GM12878 (cell line): Measurements from ENCODE around the gene LRRC37B. TPM values are rescaled to one million over a fixed set of nuclear protein-coding genes. Genes with fewer than 3 reads are reported as not detected.
"Not testable (repeated sequence)": the region's sequence is repeated elsewhere in the genome, so short reads cannot be mapped to it uniquely, and the experiment has no call there.

Experiments used
- ATAC-seq: fragments of 200-7000 bp; cut with Tn5 transposase; 3 replicates; pipeline ENCODE4 v1.9.1; 2020; ENCODE audit warnings: mild to moderate bottlenecking, moderate library complexity
- BruUV-seq: library from RNA; stranded (reverse); fragments of 400-500 nt; replicated peaks from 2 replicates; lab custom pipeline; 2021; lab: Mats Ljungman, UMichigan
- CTCF ChIA-PET: fragments of 300-600 bp; sonication (Branson Sonifier 250); formaldehyde crosslinking; extraction: SDS; loops from one replicate; lab custom pipeline; 2021; ENCODE audit warnings: inconsistent platforms; lab: Yijun Ruan, JAX
- POLR2A ChIA-PET: fragments of 350-600 bp; formaldehyde crosslinking; extraction: SDS; loops from one replicate; lab custom pipeline; 2021; ENCODE audit warnings: inconsistent platforms; lab: Charles Lee
- RAD21 ChIA-PET: fragments of 300-600 bp; sonication (Branson Sonifier 250); formaldehyde crosslinking; loops from one replicate; lab custom pipeline; 2023; ENCODE audit warnings: antibody characterized with exemption; ENCODE audit not compliant: unreplicated experiment; lab: Charles Lee
- SMC1A ChIA-PET: fragments of 300-600 bp; sonication (Branson Sonifier 250); formaldehyde crosslinking; loops from one replicate; lab custom pipeline; 2023; ENCODE audit not compliant: unreplicated experiment, uncharacterized antibody; lab: Charles Lee
- DNase-seq: peaks from one replicate; pipeline ENCODE4 v3.0.0-alpha.2; 2011; ENCODE audit warnings: low read depth, low spot score
- FAIRE-seq: peaks from 3 replicates; lab custom pipeline; 2011; peaks lifted over from hg19 to GRCh38; lab: Jason Lieb, UNC
- H2AFZ ChIP-seq: 2 replicates; pipeline ENCODE4 v1.6.0; 2011; ENCODE audit warnings: low read depth, low read length, control low read depth; ENCODE audit not compliant: control insufficient read depth
- H3K27ac ChIP-seq: 2 replicates; pipeline ENCODE4 v1.5.1; 2011; ENCODE audit warnings: control low read depth; ENCODE audit not compliant: control insufficient read depth, insufficient read depth
- H3K27me3 ChIP-seq, 2 experiments: replicated peaks in 1 of 2; 2 replicates each; pipeline versions ENCODE4 v1.6.0 to v1.6.1; 2011; ENCODE audit warnings: low read length in 1 of 2; ENCODE audit not compliant: control insufficient read depth in 2 of 2, insufficient read depth in 2 of 2
- H3K36me3 ChIP-seq, 2 experiments: 2 replicates each; pipeline ENCODE4 v1.5.1; 2011; ENCODE audit warnings: low read length in 1 of 2; ENCODE audit not compliant: control insufficient read depth in 2 of 2, insufficient read depth in 2 of 2
- H3K4me1 ChIP-seq: 2 replicates; pipeline ENCODE4 v1.6.1; 2011; ENCODE audit warnings: mild to moderate bottlenecking, low read length, moderate library complexity, mixed read lengths; ENCODE audit not compliant: control insufficient read depth, insufficient read depth
- H3K4me2 ChIP-seq: 2 replicates; pipeline ENCODE4 v1.6.0; 2011; ENCODE audit warnings: control low read depth; ENCODE audit not compliant: control insufficient read depth, insufficient read depth
- H3K4me3 ChIP-seq: fragments of 200-600 bp; sonication (generic); 2 replicates; pipeline ENCODE4 v1.5.1; 2016
- H3K79me2 ChIP-seq: 2 replicates; pipeline ENCODE4 v1.6.0; 2011; ENCODE audit warnings: low read length; ENCODE audit not compliant: control insufficient read depth, insufficient read depth
- H3K9ac ChIP-seq: 2 replicates; pipeline ENCODE4 v1.8.0; 2011; ENCODE audit warnings: low read length, control low read depth, mixed read lengths; ENCODE audit not compliant: control insufficient read depth, insufficient read depth
- H3K9me3 ChIP-seq: replicated peaks from 3 replicates; pipeline ENCODE4 v1.5.1; 2011; ENCODE audit warnings: mild to moderate bottlenecking, low read length; ENCODE audit not compliant: control insufficient read depth, insufficient read depth
- H4K20me1 ChIP-seq: 2 replicates; pipeline ENCODE4 v1.6.0; 2011; ENCODE audit not compliant: control insufficient read depth, insufficient read depth
- WGBS: methylation state at CpG from one replicate; pipeline ENCODE4 v1.1.6; 2016; ENCODE audit warnings: low lambda C conversion rate; ENCODE audit not compliant: insufficient replicate concordance, insufficient coverage; ENCODE audit errors: missing lambda C conversion rate; 5-methylcytosine and 5-hydroxymethylcytosine counted together
- in situ Hi-C: fragments of 300-500 bp; cut with MboI; formaldehyde crosslinking; loops from 9 replicates; pipeline ENCODE4 v1.14.3; 2018; ENCODE audit warnings: mixed read lengths
- intact Hi-C: fragments of 100-400 bp; cut with micrococcal nuclease; formaldehyde crosslinking; loops from one replicate; pipeline ENCODE4 v1.14.2; 2022; ENCODE audit not compliant: unreplicated experiment
- polyA plus RNA-seq, 11 experiments: library from polyadenylated mRNA; depleted of rRNA in 4 of 11; unstranded in 6 of 11; stranded (reverse) in 5 of 11; fragments of >200 nt; fragmentation: Nextera tagmentation in 4 of 11; fragmentation: Illumina TruSeq in 1 of 11; extraction: Ambion mirVana in 4 of 11; extraction: Trizol in 1 of 11; gene quantifications; 1 replicate in 1 of 11; 2 replicates in 10 of 11; pipeline versions ENCODE4 v1.2.1 to v1.2.3, GENCODE V29; 2011 to 2016; ENCODE audit warnings: inconsistent platforms in 2 of 11, missing spikeins in 2 of 11, low read depth in 1 of 11
- total RNA-seq, 4 experiments: library from RNA; depleted of rRNA in 3 of 4; stranded (reverse); fragments of >200 nt in 3 of 4; fragmentation: Illumina TruSeq in 1 of 4; extraction: Trizol in 1 of 4; gene quantifications; 2 replicates each; pipeline versions ENCODE4 v1.2.1 to v1.2.3, GENCODE V29; 2013 to 2021

LRRC37B gene
- total and polyA plus RNA-seq, 10 of the 15 experiments (the other 5 are each of a cell fraction or from before 2014, with no cell fraction given) = 3.2 to 25.7 (median 9.2) TPM

- intact Hi-C loops, H3K4me3 ChIP-seq, H3K4me1 ChIP-seq, in situ Hi-C loops, H3K27ac ChIP-seq, POLR2A ChIA-PET, H3K9ac ChIP-seq, CTCF ChIA-PET, FAIRE-seq, H4K20me1 ChIP-seq, H3K79me2 ChIP-seq, SMC1A ChIA-PET, H3K36me3 ChIP-seq, DNase-seq, H2AFZ ChIP-seq, H3K9me3 ChIP-seq, H3K27me3 ChIP-seq, ATAC-seq, H3K4me2 ChIP-seq, RAD21 ChIA-PET, BruUV-seq: not testable (repeated sequence)
- 100% methylated on average over 2 of the region's 2 CpGs for WGBS
Measured at GRCh38 chr17:32064091-32064490, 56.9 kb downstream of the LRRC37B start.

- H3K4me2 ChIP-seq, H4K20me1 ChIP-seq, RAD21 ChIA-PET, BruUV-seq, H3K4me3 ChIP-seq, H3K4me1 ChIP-seq, H3K9me3 ChIP-seq, H3K27ac ChIP-seq, ATAC-seq, H3K36me3 ChIP-seq, SMC1A ChIA-PET, DNase-seq, H3K9ac ChIP-seq, in situ Hi-C loops, H3K79me2 ChIP-seq, POLR2A ChIA-PET, H2AFZ ChIP-seq, H3K27me3 ChIP-seq, FAIRE-seq: not testable (repeated sequence)
- intact Hi-C loops = loop anchor here (5.0 kb wide), 1 partner anchor 71 kb away; no protein-coding TSS in a partner anchor
- 89% methylated on average over 7 of the region's 10 CpGs for WGBS
- CTCF ChIA-PET = interaction anchor here (1.7 kb wide), 1 partner anchor 70 kb away, joined by 4 read pairs; no protein-coding TSS in a partner anchor
Measured at GRCh38 chr17:32066123-32066680, 59.0 kb downstream of the LRRC37B start.
